Measurements from ENCODE around the gene TOB1.

Gene TOB1

DNA sequence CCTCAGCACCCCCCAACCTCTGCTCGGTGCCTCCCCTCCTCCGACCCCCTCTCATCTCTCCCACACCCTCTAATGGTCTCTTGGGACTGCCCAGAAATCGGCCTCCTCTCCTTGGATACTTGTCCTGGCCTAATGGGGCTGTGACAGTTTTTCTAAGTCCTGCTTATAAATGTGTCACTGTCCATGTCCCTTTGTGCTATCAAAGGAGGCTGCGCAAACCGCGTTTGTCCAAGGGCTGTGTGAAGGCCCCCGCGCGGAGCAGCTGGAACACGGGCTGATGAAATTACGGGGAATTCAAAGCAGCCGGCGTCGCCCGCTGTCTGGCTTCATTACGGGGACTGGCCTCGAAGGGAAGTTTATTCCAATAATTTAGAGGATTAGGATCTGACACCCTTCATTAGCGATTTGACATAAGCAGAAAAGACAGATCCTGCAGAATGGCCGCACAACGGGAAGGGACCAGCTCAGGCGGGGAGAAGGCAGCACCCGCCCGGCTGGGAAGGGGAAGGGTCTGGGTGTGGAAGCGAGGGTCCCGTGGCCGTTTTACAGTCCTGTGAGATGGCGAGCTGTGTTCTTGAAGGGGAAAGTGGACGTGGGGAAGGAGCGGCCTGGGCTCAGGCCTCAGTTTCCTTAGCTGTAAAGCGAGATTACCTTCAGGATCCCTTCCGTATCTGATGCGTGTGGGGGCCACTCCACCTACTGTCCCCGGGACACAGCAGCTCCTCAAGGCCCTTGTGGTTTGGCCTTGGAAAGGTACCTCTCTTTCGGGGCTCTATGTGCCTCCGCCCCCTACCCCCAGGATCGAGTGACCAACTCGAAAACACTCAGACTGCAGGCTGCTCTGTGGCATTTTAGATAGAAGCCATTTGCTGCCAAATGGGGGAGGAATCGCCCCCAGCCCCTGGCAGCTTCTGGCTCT, 32.4 kb downstream of the TOB1 start:
- H3K9me3 ChIP-seq (ENCODE audit: control insufficient read depth, insufficient read depth, low read depth, low read length): no peaks in the 10 kb centered on the region
- ChIA-PET POLR2A (interaction anchor here (1.1 kb wide), 1 partner anchor 32 kb away, joined by 3 read pairs; the partner anchor contains the start of gene TOB1), CTCF (interaction anchor here (0.6 to 2.3 kb wide), 9 partner anchors 9 to 354 kb away, joined by 3 to 8 read pairs (median 5); no protein-coding TSS in a partner anchor)
- no peaks in the 10 kb centered on the region for H3K36me3 ChIP-seq (ENCODE audit: control insufficient read depth in 2 of 2, insufficient read depth in 1 of 2, low read length in 2 of 2)
- no peak overlapping the region for H3K4me3 ChIP-seq (ENCODE audit: low read depth, low read length)
- TF ChIP-seq ZNF544 (tag by site-specific recombination; IDR thresholded peaks at IDR 0.05): no peak
- no peak for TF ChIP-seq SP3 (tag by site-specific recombination; IDR thresholded peaks at IDR 0.05)
- no peak for TF ChIP-seq ZNF561 (tag by site-specific recombination; IDR thresholded peaks at IDR 0.05; ENCODE audit: borderline replicate concordance)
- no peak for TF ChIP-seq ZBTB1 (tag by site-specific recombination; IDR thresholded peaks at IDR 0.05)
- TF ChIP-seq SCRT1 (tag by site-specific recombination; IDR thresholded peaks at IDR 0.05; ENCODE audit: borderline replicate concordance): no peak
- no peak for TF ChIP-seq ZNF521 (tag by site-specific recombination; IDR thresholded peaks at IDR 0.05)
- TF ChIP-seq HOXD13 (CRISPR knock-in tag; IDR thresholded peaks at IDR 0.05; ENCODE audit: borderline replicate concordance): no peak
- no peak for TF ChIP-seq ZNF350 (tag by site-specific recombination; IDR thresholded peaks at IDR 0.05)
- TF ChIP-seq TRIM28 (IDR thresholded peaks at IDR 0.05; ENCODE audit: borderline replicate concordance, low read length): no peak
- no peak for TF ChIP-seq ZBTB20 (tag by site-specific recombination; IDR thresholded peaks at IDR 0.05)
- no peak for TF ChIP-seq ZNF623 (tag by site-specific recombination; IDR thresholded peaks at IDR 0.05)
- TF ChIP-seq KLF16 (tag by site-specific recombination; IDR thresholded peaks at IDR 0.05): no peak
- TF ChIP-seq, protein P1, sequence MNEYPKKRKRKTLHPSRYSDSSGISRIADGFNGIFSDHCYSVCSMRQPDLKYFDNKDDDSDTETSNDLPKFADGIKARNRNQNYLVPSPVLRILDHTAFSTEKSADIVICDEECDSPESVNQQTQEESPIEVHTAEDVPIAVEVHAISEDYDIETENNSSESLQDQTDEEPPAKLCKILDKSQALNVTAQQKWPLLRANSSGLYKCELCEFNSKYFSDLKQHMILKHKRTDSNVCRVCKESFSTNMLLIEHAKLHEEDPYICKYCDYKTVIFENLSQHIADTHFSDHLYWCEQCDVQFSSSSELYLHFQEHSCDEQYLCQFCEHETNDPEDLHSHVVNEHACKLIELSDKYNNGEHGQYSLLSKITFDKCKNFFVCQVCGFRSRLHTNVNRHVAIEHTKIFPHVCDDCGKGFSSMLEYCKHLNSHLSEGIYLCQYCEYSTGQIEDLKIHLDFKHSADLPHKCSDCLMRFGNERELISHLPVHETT (tag by site-specific recombination; IDR thresholded peaks at IDR 0.05): no peak
- TF ChIP-seq ZNF184 (tag by site-specific recombination; IDR thresholded peaks at IDR 0.05): no peak
- no peaks in the 10 kb centered on the region for H3K4me1 ChIP-seq (ENCODE audit: control insufficient read depth, insufficient read depth, low read length)
- no peak overlapping the region for H3K27ac ChIP-seq (ENCODE audit: extremely low read depth, low read depth, low read length)

DNA sequence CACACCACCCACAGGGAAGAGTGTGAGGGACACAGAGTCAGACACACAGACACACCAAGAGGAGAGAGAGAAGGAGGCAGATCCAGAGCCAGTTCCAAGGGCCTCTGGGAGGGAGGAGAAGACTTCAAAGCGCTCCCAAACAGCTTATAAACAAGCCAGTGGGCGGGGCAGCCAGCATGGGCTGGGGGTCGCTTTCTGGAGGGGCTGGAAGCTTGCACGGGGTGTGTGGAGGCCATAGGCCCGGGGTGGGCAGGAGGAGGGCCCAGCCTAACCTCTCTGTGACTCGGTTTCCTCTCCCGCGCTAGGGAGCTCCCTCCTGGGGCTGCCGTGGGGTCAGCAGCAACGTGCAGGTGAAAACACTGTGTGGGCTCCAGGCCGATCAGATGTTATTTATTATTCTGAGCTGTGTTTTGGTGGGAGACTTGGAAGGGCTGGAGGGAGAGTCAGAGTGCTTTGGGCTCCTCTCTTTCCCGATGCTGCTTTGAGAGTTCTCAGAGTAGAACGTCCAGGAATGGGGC, 33.2 kb downstream of the TOB1 start:
- Histone ChIP-seq H3K4me1 (ENCODE audit: control insufficient read depth, insufficient read depth, low read length) (no peaks in the 10 kb centered on the region), H3K27ac (ENCODE audit: extremely low read depth, low read depth, low read length) (no peak overlapping the region), H3K9me3 (ENCODE audit: control insufficient read depth, insufficient read depth, low read depth, low read length) (no peaks in the 10 kb centered on the region), H3K36me3 (ENCODE audit: control insufficient read depth in 2 of 2, insufficient read depth in 1 of 2, low read length in 2 of 2) (no peaks in the 10 kb centered on the region), H3K4me3 (ENCODE audit: low read depth, low read length) (no peak overlapping the region)
- CTCF ChIA-PET: interaction anchor here (0.6 to 2.3 kb wide), 7 partner anchors 9 to 350 kb away, joined by 3 to 8 read pairs (median 3); no protein-coding TSS in a partner anchor
- TF ChIP-seq ZFHX2 (tag by site-specific recombination; conservative IDR thresholded peaks at IDR 0.05): peak; percentile 77
- TF ChIP-seq ZNF341 (tag by site-specific recombination; IDR thresholded peaks at IDR 0.05; ENCODE audit: low read depth): no peak
- TF ChIP-seq ZNF624 (tag by site-specific recombination; IDR thresholded peaks at IDR 0.05): no peak
- TF ChIP-seq EGR2 (tag by site-specific recombination; IDR thresholded peaks at IDR 0.05; ENCODE audit: low read depth): peak; percentile 73
- POLR2A ChIA-PET: no interaction called here

DNA sequence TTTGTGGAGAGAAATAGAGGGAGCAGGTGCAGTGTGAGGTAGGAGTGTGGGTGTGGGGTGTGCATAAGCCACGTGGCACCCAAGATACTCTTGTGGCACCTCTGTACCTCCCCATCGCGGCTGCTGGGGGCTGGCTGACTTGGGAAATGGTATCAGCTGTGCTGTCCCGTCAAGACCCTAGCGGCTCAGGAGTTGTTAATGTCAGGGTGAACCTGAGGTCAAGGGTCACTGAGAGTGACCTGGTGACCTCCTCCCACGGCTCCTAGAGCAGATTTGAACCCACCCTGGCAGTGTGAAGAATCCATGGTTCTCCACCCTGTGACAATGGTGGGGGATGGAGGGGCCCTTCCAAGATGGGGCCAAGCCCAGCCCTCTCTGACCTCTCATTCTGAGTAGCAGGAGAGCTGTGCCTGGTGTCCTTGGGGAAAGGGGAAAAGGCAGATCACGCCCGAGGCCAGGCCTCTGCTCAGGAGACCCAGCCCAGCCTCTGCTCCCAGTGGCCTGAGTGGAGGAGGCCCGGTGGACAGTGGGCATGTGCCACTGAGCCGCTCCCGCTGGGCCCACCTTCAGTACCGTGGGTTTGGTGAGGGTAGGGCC, 33.8 kb downstream of the TOB1 start:
- no peaks in the 10 kb centered on the region for H3K36me3 ChIP-seq (ENCODE audit: control insufficient read depth in 2 of 2, insufficient read depth in 1 of 2, low read length in 2 of 2)
- H3K9me3 ChIP-seq (ENCODE audit: control insufficient read depth, insufficient read depth, low read depth, low read length): no peaks in the 10 kb centered on the region
- no peak overlapping the region for H3K4me3 ChIP-seq (ENCODE audit: low read depth, low read length)
- no peaks in the 10 kb centered on the region for H3K4me1 ChIP-seq (ENCODE audit: control insufficient read depth, insufficient read depth, low read length)
- ChIA-PET POLR2A (no interaction called here), CTCF (interaction anchor here (0.5 to 2.0 kb wide), 6 partner anchors 10 to 351 kb away, joined by 3 to 6 read pairs (median 3); no protein-coding TSS in a partner anchor)
- H3K27ac ChIP-seq (ENCODE audit: extremely low read depth, low read depth, low read length): no peak overlapping the region
- TF ChIP-seq ZNF544 (tag by site-specific recombination; IDR thresholded peaks at IDR 0.05) (no peak), BCL11B (tag by site-specific recombination; IDR thresholded peaks at IDR 0.05; ENCODE audit: low read depth) (0 out of 2 replicates have a peak, but pooled peaks have one; percentile 36)

All from HEK293 (cell line).